K562 (cell line): ENCODE data around the gene CALM3. TPM values are rescaled to one million over a fixed set of nuclear protein-coding genes. Genes with fewer than 3 reads are reported as not detected.

Experiments
- ARID1B ChIP-seq: fragments of 450-650 bp; IDR thresholded peaks from 2 replicates; pipeline ENCODE4 v1.6.1; 2016; ENCODE audit warnings: antibody characterized with exemption, mild to moderate bottlenecking, inconsistent platforms
- ELF4 ChIP-seq: fragments of 450-650 bp; formaldehyde crosslinking; IDR thresholded peaks from 2 replicates; pipeline ENCODE4 v1.4.0; 2022; ENCODE audit warnings: missing genetic modification characterization
- IRF2 ChIP-seq: sonication (generic); formaldehyde crosslinking; IDR thresholded peaks from 2 replicates; pipeline ENCODE4 v1.8.1; 2022; ENCODE audit warnings: mild to moderate bottlenecking, missing genetic modification reagents
- KLF6 ChIP-seq: fragments of 250-450 bp; sonication (Bioruptor Pico); IDR thresholded peaks from 2 replicates; pipeline ENCODE4 v1.4.0; 2020; ENCODE audit warnings: mild to moderate bottlenecking, moderate library complexity, borderline replicate concordance
- NRF1 ChIP-seq, 2 experiments: fragments of 450-650 bp; IDR thresholded peaks in 1 of 2; conservative IDR thresholded peaks in 1 of 2; 2 replicates each; pipeline ENCODE4 v1.6.1; 2014; ENCODE audit warnings: mild to moderate bottlenecking in 2 of 2
- ZFP1 ChIP-seq: fragments of 450-650 bp; formaldehyde crosslinking; IDR thresholded peaks from 2 replicates; pipeline ENCODE4 v1.4.0; 2020; ENCODE audit warnings: mild to moderate bottlenecking, mixed read lengths
- ZNF197 ChIP-seq: fragments of 200-800 bp; sonication (Bioruptor generic); IDR thresholded peaks from 2 replicates; pipeline ENCODE4 v1.6.1; 2016; ENCODE audit warnings: low read depth, missing genetic modification characterization, missing compliant biosample characterization
- ZNF347 ChIP-seq: fragments of 450-650 bp; formaldehyde crosslinking; IDR thresholded peaks from 2 replicates; pipeline ENCODE4 v1.4.0; 2020; ENCODE audit warnings: low read depth, mild to moderate bottlenecking, moderate library complexity
- polyA plus RNA-seq, 8 experiments: library from polyadenylated mRNA; depleted of rRNA in 4 of 8; stranded (reverse) in 5 of 8; unstranded in 3 of 8; fragments of >200 nt; fragmentation: Nextera tagmentation in 2 of 8; fragmentation: Illumina TruSeq in 1 of 8; extraction: Ambion mirVana in 2 of 8; extraction: Trizol in 1 of 8; gene quantifications; 2 replicates each; pipeline versions ENCODE4 v1.2.1 to v1.2.3, GENCODE V29; 2011 to 2014; ENCODE audit warnings: inconsistent platforms in 1 of 8, missing spikeins in 1 of 8
- total RNA-seq, 7 experiments: library from RNA; depleted of rRNA in 6 of 7; stranded (reverse); fragments of >200 nt in 6 of 7; fragmentation: Illumina TruSeq in 2 of 7; extraction: Trizol in 2 of 7; gene quantifications; 2 replicates each; pipeline versions ENCODE4 v1.2.1 to v1.2.3, GENCODE V29; 2011 to 2021; ENCODE audit warnings: low replicate concordance in 1 of 7
- TF ChIP-seq, protein P1 (sequence below): fragments of 450-650 bp; IDR thresholded peaks from 2 replicates; pipeline ENCODE4 v1.6.1; 2016; ENCODE audit warnings: mild to moderate bottlenecking, moderate library complexity
- TF ChIP-seq, protein P2 (sequence below): fragments of 250-450 bp; sonication (Bioruptor Pico); IDR thresholded peaks from 2 replicates; pipeline ENCODE4 v1.5.0; 2022; ENCODE audit warnings: mild to moderate bottlenecking
- TF ChIP-seq, protein P3 (sequence below): fragments of 450-650 bp; formaldehyde crosslinking; IDR thresholded peaks from 2 replicates; pipeline ENCODE4 v1.4.0; 2020; ENCODE audit warnings: mild to moderate bottlenecking, moderate library complexity

Gene CALM3
- total and polyA plus RNA-seq, 9 of the 15 experiments (the other 6 are each of a cell fraction or from before 2014, with no cell fraction given) = 34.6 to 350 (median 156) TPM

DNA sequence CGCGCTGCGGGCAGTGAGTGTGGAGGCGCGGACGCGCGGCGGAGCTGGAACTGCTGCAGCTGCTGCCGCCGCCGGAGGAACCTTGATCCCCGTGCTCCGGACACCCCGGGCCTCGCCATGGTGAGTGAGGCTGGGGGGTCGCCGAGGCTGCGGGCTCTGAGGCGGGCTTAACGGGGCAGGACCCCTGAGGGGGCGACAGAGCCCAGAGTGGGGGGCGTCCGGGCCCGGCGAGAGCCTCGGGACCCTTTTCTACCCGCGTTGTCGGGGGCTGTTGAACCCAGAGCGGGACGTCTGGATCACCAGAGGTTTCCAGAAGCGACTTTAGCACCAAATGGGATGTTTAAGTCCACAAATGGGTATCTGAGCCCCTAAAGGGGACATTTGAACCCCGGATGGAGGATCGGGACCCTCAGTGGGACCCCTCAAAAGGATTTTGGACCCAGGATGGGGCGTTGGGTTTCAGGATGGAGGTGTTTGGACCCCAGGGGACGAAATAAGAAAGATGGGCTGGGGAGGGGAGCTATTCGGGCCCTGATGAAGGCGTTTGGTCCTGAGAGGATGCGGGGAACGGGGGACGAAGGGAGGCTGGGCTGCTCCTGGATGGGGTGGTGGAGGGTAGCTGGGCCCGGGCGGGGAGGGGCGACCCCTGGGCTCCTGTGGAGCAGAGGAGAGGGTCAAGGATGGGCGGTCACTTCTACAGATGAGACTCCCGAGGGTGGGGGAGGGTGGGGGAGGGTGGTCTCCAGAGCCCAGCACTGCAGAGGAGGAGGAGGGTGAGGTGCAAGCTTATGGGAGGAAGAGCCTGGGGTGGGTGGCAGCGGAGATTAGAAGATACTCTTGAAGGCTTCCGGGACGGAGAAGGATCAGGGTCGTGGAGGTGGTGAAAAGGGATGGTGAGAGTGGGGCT, at the start of gene CALM3 (continued):
- TF ChIP-seq ZFP1 (CRISPR knock-in tag) = no peak
- TF ChIP-seq, protein P1, sequence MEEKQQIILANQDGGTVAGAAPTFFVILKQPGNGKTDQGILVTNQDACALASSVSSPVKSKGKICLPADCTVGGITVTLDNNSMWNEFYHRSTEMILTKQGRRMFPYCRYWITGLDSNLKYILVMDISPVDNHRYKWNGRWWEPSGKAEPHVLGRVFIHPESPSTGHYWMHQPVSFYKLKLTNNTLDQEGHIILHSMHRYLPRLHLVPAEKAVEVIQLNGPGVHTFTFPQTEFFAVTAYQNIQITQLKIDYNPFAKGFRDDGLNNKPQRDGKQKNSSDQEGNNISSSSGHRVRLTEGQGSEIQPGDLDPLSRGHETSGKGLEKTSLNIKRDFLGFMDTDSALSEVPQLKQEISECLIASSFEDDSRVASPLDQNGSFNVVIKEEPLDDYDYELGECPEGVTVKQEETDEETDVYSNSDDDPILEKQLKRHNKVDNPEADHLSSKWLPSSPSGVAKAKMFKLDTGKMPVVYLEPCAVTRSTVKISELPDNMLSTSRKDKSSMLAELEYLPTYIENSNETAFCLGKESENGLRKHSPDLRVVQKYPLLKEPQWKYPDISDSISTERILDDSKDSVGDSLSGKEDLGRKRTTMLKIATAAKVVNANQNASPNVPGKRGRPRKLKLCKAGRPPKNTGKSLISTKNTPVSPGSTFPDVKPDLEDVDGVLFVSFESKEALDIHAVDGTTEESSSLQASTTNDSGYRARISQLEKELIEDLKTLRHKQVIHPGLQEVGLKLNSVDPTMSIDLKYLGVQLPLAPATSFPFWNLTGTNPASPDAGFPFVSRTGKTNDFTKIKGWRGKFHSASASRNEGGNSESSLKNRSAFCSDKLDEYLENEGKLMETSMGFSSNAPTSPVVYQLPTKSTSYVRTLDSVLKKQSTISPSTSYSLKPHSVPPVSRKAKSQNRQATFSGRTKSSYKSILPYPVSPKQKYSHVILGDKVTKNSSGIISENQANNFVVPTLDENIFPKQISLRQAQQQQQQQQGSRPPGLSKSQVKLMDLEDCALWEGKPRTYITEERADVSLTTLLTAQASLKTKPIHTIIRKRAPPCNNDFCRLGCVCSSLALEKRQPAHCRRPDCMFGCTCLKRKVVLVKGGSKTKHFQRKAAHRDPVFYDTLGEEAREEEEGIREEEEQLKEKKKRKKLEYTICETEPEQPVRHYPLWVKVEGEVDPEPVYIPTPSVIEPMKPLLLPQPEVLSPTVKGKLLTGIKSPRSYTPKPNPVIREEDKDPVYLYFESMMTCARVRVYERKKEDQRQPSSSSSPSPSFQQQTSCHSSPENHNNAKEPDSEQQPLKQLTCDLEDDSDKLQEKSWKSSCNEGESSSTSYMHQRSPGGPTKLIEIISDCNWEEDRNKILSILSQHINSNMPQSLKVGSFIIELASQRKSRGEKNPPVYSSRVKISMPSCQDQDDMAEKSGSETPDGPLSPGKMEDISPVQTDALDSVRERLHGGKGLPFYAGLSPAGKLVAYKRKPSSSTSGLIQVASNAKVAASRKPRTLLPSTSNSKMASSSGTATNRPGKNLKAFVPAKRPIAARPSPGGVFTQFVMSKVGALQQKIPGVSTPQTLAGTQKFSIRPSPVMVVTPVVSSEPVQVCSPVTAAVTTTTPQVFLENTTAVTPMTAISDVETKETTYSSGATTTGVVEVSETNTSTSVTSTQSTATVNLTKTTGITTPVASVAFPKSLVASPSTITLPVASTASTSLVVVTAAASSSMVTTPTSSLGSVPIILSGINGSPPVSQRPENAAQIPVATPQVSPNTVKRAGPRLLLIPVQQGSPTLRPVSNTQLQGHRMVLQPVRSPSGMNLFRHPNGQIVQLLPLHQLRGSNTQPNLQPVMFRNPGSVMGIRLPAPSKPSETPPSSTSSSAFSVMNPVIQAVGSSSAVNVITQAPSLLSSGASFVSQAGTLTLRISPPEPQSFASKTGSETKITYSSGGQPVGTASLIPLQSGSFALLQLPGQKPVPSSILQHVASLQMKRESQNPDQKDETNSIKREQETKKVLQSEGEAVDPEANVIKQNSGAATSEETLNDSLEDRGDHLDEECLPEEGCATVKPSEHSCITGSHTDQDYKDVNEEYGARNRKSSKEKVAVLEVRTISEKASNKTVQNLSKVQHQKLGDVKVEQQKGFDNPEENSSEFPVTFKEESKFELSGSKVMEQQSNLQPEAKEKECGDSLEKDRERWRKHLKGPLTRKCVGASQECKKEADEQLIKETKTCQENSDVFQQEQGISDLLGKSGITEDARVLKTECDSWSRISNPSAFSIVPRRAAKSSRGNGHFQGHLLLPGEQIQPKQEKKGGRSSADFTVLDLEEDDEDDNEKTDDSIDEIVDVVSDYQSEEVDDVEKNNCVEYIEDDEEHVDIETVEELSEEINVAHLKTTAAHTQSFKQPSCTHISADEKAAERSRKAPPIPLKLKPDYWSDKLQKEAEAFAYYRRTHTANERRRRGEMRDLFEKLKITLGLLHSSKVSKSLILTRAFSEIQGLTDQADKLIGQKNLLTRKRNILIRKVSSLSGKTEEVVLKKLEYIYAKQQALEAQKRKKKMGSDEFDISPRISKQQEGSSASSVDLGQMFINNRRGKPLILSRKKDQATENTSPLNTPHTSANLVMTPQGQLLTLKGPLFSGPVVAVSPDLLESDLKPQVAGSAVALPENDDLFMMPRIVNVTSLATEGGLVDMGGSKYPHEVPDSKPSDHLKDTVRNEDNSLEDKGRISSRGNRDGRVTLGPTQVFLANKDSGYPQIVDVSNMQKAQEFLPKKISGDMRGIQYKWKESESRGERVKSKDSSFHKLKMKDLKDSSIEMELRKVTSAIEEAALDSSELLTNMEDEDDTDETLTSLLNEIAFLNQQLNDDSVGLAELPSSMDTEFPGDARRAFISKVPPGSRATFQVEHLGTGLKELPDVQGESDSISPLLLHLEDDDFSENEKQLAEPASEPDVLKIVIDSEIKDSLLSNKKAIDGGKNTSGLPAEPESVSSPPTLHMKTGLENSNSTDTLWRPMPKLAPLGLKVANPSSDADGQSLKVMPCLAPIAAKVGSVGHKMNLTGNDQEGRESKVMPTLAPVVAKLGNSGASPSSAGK = no peak
- TF ChIP-seq ZNF197 (CRISPR knock-in tag) = no peak
- no peak for TF ChIP-seq NRF1 (conservative IDR thresholded peaks at IDR 0.05 in 1 of 2, IDR thresholded peaks at IDR 0.05 in 1 of 2)
- TF ChIP-seq, protein P2, sequence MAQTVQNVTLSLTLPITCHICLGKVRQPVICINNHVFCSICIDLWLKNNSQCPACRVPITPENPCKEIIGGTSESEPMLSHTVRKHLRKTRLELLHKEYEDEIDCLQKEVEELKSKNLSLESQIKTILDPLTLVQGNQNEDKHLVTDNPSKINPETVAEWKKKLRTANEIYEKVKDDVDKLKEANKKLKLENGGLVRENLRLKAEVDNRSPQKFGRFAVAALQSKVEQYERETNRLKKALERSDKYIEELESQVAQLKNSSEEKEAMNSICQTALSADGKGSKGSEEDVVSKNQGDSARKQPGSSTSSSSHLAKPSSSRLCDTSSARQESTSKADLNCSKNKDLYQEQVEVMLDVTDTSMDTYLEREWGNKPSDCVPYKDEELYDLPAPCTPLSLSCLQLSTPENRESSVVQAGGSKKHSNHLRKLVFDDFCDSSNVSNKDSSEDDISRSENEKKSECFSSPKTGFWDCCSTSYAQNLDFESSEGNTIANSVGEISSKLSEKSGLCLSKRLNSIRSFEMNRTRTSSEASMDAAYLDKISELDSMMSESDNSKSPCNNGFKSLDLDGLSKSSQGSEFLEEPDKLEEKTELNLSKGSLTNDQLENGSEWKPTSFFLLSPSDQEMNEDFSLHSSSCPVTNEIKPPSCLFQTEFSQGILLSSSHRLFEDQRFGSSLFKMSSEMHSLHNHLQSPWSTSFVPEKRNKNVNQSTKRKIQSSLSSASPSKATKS (CRISPR knock-in tag) = no peak
- no peak for TF ChIP-seq IRF2
- no peak for TF ChIP-seq ZNF347 (CRISPR knock-in tag)
- TF ChIP-seq ELF4 (CRISPR knock-in tag) = no peak
- TF ChIP-seq, protein P3, sequence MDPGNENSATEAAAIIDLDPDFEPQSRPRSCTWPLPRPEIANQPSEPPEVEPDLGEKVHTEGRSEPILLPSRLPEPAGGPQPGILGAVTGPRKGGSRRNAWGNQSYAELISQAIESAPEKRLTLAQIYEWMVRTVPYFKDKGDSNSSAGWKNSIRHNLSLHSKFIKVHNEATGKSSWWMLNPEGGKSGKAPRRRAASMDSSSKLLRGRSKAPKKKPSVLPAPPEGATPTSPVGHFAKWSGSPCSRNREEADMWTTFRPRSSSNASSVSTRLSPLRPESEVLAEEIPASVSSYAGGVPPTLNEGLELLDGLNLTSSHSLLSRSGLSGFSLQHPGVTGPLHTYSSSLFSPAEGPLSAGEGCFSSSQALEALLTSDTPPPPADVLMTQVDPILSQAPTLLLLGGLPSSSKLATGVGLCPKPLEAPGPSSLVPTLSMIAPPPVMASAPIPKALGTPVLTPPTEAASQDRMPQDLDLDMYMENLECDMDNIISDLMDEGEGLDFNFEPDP = 0 out of 2 replicates have a peak, but pooled peaks have one; percentile 71
- 0 out of 2 replicates have a peak, but pooled peaks have one; percentile 26 for TF ChIP-seq ARID1B
- TF ChIP-seq KLF6 (CRISPR knock-in tag) = no peak
